ENCODE measurements around the gene SASH1. TPM values are rescaled to one million over a fixed set of nuclear protein-coding genes. Genes with fewer than 3 reads are reported as not detected.

The SASH1 gene
- total RNA-seq, 1 donor from 2014 or later: 28.7 TPM

- no peaks in the 10 kb centered on the region for H3K4me1 Mint-ChIP-seq
- no peak overlapping the region for H3K4me3 Mint-ChIP-seq
- no peak for DNase-seq (ENCODE audit: low spot score in 2 of 2, unreplicated experiment in 2 of 2)
- TF ChIP-seq, protein P1, sequence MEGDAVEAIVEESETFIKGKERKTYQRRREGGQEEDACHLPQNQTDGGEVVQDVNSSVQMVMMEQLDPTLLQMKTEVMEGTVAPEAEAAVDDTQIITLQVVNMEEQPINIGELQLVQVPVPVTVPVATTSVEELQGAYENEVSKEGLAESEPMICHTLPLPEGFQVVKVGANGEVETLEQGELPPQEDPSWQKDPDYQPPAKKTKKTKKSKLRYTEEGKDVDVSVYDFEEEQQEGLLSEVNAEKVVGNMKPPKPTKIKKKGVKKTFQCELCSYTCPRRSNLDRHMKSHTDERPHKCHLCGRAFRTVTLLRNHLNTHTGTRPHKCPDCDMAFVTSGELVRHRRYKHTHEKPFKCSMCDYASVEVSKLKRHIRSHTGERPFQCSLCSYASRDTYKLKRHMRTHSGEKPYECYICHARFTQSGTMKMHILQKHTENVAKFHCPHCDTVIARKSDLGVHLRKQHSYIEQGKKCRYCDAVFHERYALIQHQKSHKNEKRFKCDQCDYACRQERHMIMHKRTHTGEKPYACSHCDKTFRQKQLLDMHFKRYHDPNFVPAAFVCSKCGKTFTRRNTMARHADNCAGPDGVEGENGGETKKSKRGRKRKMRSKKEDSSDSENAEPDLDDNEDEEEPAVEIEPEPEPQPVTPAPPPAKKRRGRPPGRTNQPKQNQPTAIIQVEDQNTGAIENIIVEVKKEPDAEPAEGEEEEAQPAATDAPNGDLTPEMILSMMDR (IDR thresholded peaks at IDR 0.05; ENCODE audit: unreplicated experiment): no peak
- H3K9me3 Mint-ChIP-seq: no peaks in the 10 kb centered on the region
- H3K36me3 Mint-ChIP-seq: no peaks in the 10 kb centered on the region
- peaks cover 27% of the 10 kb centered on the region for H3K27me3 Mint-ChIP-seq (ENCODE audit: low read depth)
- H3K27ac Mint-ChIP-seq: no peak overlapping the region
Observed at GRCh38 chr6:148565930-148566663, 223.5 kb downstream of the SASH1 start.

GRCh38 chr6:148566664-148567350 lies 224.2 kb downstream of the SASH1 start:
- DNase-seq (ENCODE audit: low spot score in 2 of 2, unreplicated experiment in 2 of 2): no peak
- TF ChIP-seq, protein P1 (IDR thresholded peaks at IDR 0.05; ENCODE audit: unreplicated experiment): no peak
- no peak overlapping the region for H3K4me3 Mint-ChIP-seq
- no peaks in the 10 kb centered on the region for H3K9me3 Mint-ChIP-seq
- H3K4me1 Mint-ChIP-seq: no peaks in the 10 kb centered on the region
- H3K36me3 Mint-ChIP-seq: no peaks in the 10 kb centered on the region
- peaks cover 27% of the 10 kb centered on the region for H3K27me3 Mint-ChIP-seq (ENCODE audit: low read depth)
- H3K27ac Mint-ChIP-seq: no peak overlapping the region

DNA sequence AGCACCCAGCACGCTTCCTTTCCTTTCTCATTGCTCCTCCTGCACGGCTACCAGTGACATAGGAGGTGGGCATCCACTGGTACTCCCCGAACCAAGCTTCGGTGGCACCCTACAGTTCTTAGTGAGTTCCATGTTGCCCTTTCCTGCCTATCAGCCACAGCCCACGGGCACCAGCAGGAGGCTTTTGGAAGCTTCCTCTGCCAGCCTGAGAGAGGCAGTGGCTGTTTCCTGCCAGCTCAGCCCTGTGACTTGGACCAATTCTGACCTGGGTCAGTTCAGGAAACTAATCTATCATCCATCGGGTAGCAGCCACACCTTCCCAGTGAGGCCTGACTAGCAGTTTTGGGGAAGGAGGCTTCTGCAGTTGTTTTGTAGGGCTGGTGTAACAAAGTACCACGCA lies 227.8 kb downstream of the SASH1 start:
- no peaks in the 10 kb centered on the region for H3K36me3 Mint-ChIP-seq
- H3K27me3 Mint-ChIP-seq (ENCODE audit: low read depth): peaks cover 10% of the 10 kb centered on the region
- TF ChIP-seq, protein P1 (IDR thresholded peaks at IDR 0.05; ENCODE audit: unreplicated experiment): no peak
- no peak overlapping the region for H3K4me3 Mint-ChIP-seq
- no peak for DNase-seq (ENCODE audit: low spot score in 2 of 2, unreplicated experiment in 2 of 2)
- no peaks in the 10 kb centered on the region for H3K9me3 Mint-ChIP-seq
- H3K27ac Mint-ChIP-seq: no peak overlapping the region
- H3K4me1 Mint-ChIP-seq: no peaks in the 10 kb centered on the region

GRCh38 chr6:148572676-148573335 lies 230.2 kb downstream of the SASH1 start:
- TF ChIP-seq, protein P1 (IDR thresholded peaks at IDR 0.05; ENCODE audit: unreplicated experiment): no peak
- H3K9me3 Mint-ChIP-seq: no peaks in the 10 kb centered on the region
- DNase-seq (ENCODE audit: low spot score in 2 of 2, unreplicated experiment in 2 of 2): no peak
- no peak overlapping the region for H3K4me3 Mint-ChIP-seq
- H3K36me3 Mint-ChIP-seq: no peaks in the 10 kb centered on the region
- H3K4me1 Mint-ChIP-seq: no peaks in the 10 kb centered on the region
- peaks cover 11% of the 10 kb centered on the region for H3K27me3 Mint-ChIP-seq (ENCODE audit: low read depth)
- no peak overlapping the region for H3K27ac Mint-ChIP-seq

- no peaks in the 10 kb centered on the region for H3K36me3 Mint-ChIP-seq
- no peak for DNase-seq (ENCODE audit: low spot score in 2 of 2, unreplicated experiment in 2 of 2)
- no peaks in the 10 kb centered on the region for H3K9me3 Mint-ChIP-seq
- H3K27ac Mint-ChIP-seq: no peak overlapping the region
- peaks cover 5% of the 10 kb centered on the region for H3K4me1 Mint-ChIP-seq
- H3K27me3 Mint-ChIP-seq (ENCODE audit: low read depth): peaks cover 17% of the 10 kb centered on the region
- H3K4me3 Mint-ChIP-seq: no peak overlapping the region
- TF ChIP-seq, protein P1 (IDR thresholded peaks at IDR 0.05; ENCODE audit: unreplicated experiment): no peak
Observed at GRCh38 chr6:148573922-148574321, 231.3 kb downstream of the SASH1 start.
